GM12878 (cell line): Measurements from ENCODE around the gene NINL. TPM values are rescaled to one million over a fixed set of nuclear protein-coding genes. Genes with fewer than 3 reads are reported as not detected.

Experiments
- ATAC-seq: fragments of 200-7000 bp; cut with Tn5 transposase; 3 replicates; pipeline ENCODE4 v1.9.1; 2020; ENCODE audit warnings: mild to moderate bottlenecking, moderate library complexity
- BruUV-seq: library from RNA; stranded (reverse); fragments of 400-500 nt; replicated peaks from 2 replicates; lab custom pipeline; 2021; lab: Mats Ljungman, UMichigan
- CTCF ChIA-PET: fragments of 300-600 bp; sonication (Branson Sonifier 250); formaldehyde crosslinking; extraction: SDS; loops from one replicate; lab custom pipeline; 2021; ENCODE audit warnings: inconsistent platforms; lab: Yijun Ruan, JAX
- POLR2A ChIA-PET: fragments of 350-600 bp; formaldehyde crosslinking; extraction: SDS; loops from one replicate; lab custom pipeline; 2021; ENCODE audit warnings: inconsistent platforms; lab: Charles Lee
- RAD21 ChIA-PET: fragments of 300-600 bp; sonication (Branson Sonifier 250); formaldehyde crosslinking; loops from one replicate; lab custom pipeline; 2023; ENCODE audit warnings: antibody characterized with exemption; ENCODE audit not compliant: unreplicated experiment; lab: Charles Lee
- SMC1A ChIA-PET: fragments of 300-600 bp; sonication (Branson Sonifier 250); formaldehyde crosslinking; loops from one replicate; lab custom pipeline; 2023; ENCODE audit not compliant: unreplicated experiment, uncharacterized antibody; lab: Charles Lee
- DNase-seq: peaks from one replicate; pipeline ENCODE4 v3.0.0-alpha.2; 2011; ENCODE audit warnings: low read depth, low spot score
- FAIRE-seq: peaks from 3 replicates; lab custom pipeline; 2011; peaks lifted over from hg19 to GRCh38; lab: Jason Lieb, UNC
- H2AFZ ChIP-seq: 2 replicates; pipeline ENCODE4 v1.6.0; 2011; ENCODE audit warnings: low read depth, low read length, control low read depth; ENCODE audit not compliant: control insufficient read depth
- H3K27ac ChIP-seq: 2 replicates; pipeline ENCODE4 v1.5.1; 2011; ENCODE audit warnings: control low read depth; ENCODE audit not compliant: control insufficient read depth, insufficient read depth
- H3K27me3 ChIP-seq, 2 experiments: replicated peaks in 1 of 2; 2 replicates each; pipeline versions ENCODE4 v1.6.0 to v1.6.1; 2011; ENCODE audit warnings: low read length in 1 of 2; ENCODE audit not compliant: control insufficient read depth in 2 of 2, insufficient read depth in 2 of 2
- H3K36me3 ChIP-seq, 2 experiments: 2 replicates each; pipeline ENCODE4 v1.5.1; 2011; ENCODE audit warnings: low read length in 1 of 2; ENCODE audit not compliant: control insufficient read depth in 2 of 2, insufficient read depth in 2 of 2
- H3K4me1 ChIP-seq: 2 replicates; pipeline ENCODE4 v1.6.1; 2011; ENCODE audit warnings: mild to moderate bottlenecking, low read length, moderate library complexity, mixed read lengths; ENCODE audit not compliant: control insufficient read depth, insufficient read depth
- H3K4me2 ChIP-seq: 2 replicates; pipeline ENCODE4 v1.6.0; 2011; ENCODE audit warnings: control low read depth; ENCODE audit not compliant: control insufficient read depth, insufficient read depth
- H3K4me3 ChIP-seq: fragments of 200-600 bp; sonication (generic); 2 replicates; pipeline ENCODE4 v1.5.1; 2016
- H3K79me2 ChIP-seq: 2 replicates; pipeline ENCODE4 v1.6.0; 2011; ENCODE audit warnings: low read length; ENCODE audit not compliant: control insufficient read depth, insufficient read depth
- H3K9ac ChIP-seq: 2 replicates; pipeline ENCODE4 v1.8.0; 2011; ENCODE audit warnings: low read length, control low read depth, mixed read lengths; ENCODE audit not compliant: control insufficient read depth, insufficient read depth
- H3K9me3 ChIP-seq: replicated peaks from 3 replicates; pipeline ENCODE4 v1.5.1; 2011; ENCODE audit warnings: mild to moderate bottlenecking, low read length; ENCODE audit not compliant: control insufficient read depth, insufficient read depth
- H4K20me1 ChIP-seq: 2 replicates; pipeline ENCODE4 v1.6.0; 2011; ENCODE audit not compliant: control insufficient read depth, insufficient read depth
- FOS ChIP-seq: IDR thresholded peaks from 3 replicates; pipeline ENCODE4 v1.6.1; 2011; ENCODE audit warnings: borderline replicate concordance; ENCODE audit not compliant: insufficient read length; ENCODE audit errors: extremely low read depth
- IRF4 ChIP-seq: IDR thresholded peaks from 2 replicates; pipeline ENCODE4 v1.6.1; 2011; ENCODE audit warnings: low read depth, low read length
- KAT2A ChIP-seq: conservative IDR thresholded peaks from 2 replicates; pipeline ENCODE4 v1.6.1; 2011; ENCODE audit warnings: low read depth, low read length; ENCODE audit not compliant: control insufficient read depth
- LARP7 ChIP-seq: fragments of 450-650 bp; IDR thresholded peaks from 2 replicates; pipeline ENCODE4 v1.6.1; 2017; ENCODE audit warnings: mild to moderate bottlenecking
- MYC ChIP-seq: IDR thresholded peaks from 2 replicates; pipeline ENCODE4 v1.6.1; 2011; ENCODE audit warnings: mild to moderate bottlenecking, low read length, moderate library complexity, inconsistent platforms; ENCODE audit not compliant: insufficient read depth, insufficient replicate concordance, insufficient read length, severe bottlenecking
- PAX5 ChIP-seq: IDR thresholded peaks from 2 replicates; pipeline ENCODE4 v1.6.1; 2011; ENCODE audit warnings: low read depth, low read length, borderline replicate concordance
- SMC3 ChIP-seq: IDR thresholded peaks from 2 replicates; pipeline ENCODE4 v1.6.1; 2011; ENCODE audit warnings: low read length, improper control_type of control experiment, borderline replicate concordance
- ZBED1 ChIP-seq: IDR thresholded peaks from 2 replicates; pipeline ENCODE4 v1.6.1; 2016; ENCODE audit warnings: borderline replicate concordance
- WGBS: methylation state at CpG from one replicate; pipeline ENCODE4 v1.1.6; 2016; ENCODE audit warnings: low lambda C conversion rate; ENCODE audit not compliant: insufficient replicate concordance, insufficient coverage; ENCODE audit errors: missing lambda C conversion rate; 5-methylcytosine and 5-hydroxymethylcytosine counted together
- in situ Hi-C: fragments of 300-500 bp; cut with MboI; formaldehyde crosslinking; loops from 9 replicates; pipeline ENCODE4 v1.14.3; 2018; ENCODE audit warnings: mixed read lengths
- intact Hi-C: fragments of 100-400 bp; cut with micrococcal nuclease; formaldehyde crosslinking; loops from one replicate; pipeline ENCODE4 v1.14.2; 2022; ENCODE audit not compliant: unreplicated experiment
- polyA plus RNA-seq, 11 experiments: library from polyadenylated mRNA; depleted of rRNA in 4 of 11; unstranded in 6 of 11; stranded (reverse) in 5 of 11; fragments of >200 nt; fragmentation: Nextera tagmentation in 4 of 11; fragmentation: Illumina TruSeq in 1 of 11; extraction: Ambion mirVana in 4 of 11; extraction: Trizol in 1 of 11; gene quantifications; 1 replicate in 1 of 11; 2 replicates in 10 of 11; pipeline versions ENCODE4 v1.2.1 to v1.2.3, GENCODE V29; 2011 to 2016; ENCODE audit warnings: inconsistent platforms in 2 of 11, missing spikeins in 2 of 11, low read depth in 1 of 11
- total RNA-seq, 4 experiments: library from RNA; depleted of rRNA in 3 of 4; stranded (reverse); fragments of >200 nt in 3 of 4; fragmentation: Illumina TruSeq in 1 of 4; extraction: Trizol in 1 of 4; gene quantifications; 2 replicates each; pipeline versions ENCODE4 v1.2.1 to v1.2.3, GENCODE V29; 2013 to 2021
- TF ChIP-seq, protein P1 (sequence below): fragments of 450-650 bp; conservative IDR thresholded peaks from 2 replicates; pipeline ENCODE4 v1.6.1; 2017; ENCODE audit warnings: mild to moderate bottlenecking, moderate library complexity

NINL gene
- total and polyA plus RNA-seq, 10 of the 15 experiments (the other 5 are each of a cell fraction or from before 2014, with no cell fraction given) = 0.04 to 0.77 (median 0.23) TPM; not detected in 1

DNA sequence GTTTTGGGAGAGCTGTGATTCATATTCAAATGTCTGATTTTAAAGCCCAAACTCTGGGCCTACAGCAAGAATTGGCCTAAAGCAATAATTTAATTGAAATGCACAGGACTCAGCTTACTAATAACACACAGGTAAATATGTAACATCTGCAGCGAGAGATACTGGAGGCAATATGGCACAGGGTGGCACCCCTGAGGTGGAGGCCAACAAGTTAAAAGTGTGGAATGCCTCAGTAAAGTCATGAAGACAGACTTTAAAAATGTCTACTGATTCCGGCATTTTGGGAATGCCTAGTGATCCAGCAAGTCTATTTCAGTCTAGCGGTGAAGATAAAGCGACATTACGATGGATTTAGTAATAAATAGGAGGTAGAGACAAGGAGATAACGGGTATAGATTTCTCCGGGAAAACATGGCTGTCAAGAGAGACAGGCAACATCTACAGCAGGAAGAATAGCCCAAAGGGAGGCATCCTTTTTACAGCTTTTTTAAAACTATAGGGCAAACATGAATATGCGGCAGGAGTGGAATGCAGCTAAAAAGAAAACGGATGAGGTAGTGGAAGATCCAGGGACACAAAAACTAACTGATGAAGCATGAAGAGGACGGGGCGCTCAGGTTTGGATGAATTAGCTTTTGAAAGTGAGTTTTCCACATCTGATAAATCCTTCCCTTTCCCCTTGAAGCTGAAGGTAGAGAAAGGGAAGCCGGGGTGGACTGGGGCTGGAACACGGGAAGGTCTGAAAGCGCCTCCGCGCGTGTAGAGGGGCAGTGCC is 37.3 kb upstream of the NINL start:
- Histone ChIP-seq H2AFZ (peak overlapping the region; percentile 86), H3K9ac (peak overlapping the region; percentile 93)
- BruUV-seq = no TSS peak
- TF ChIP-seq ZBED1 (no peak), IRF4 (no peak), LARP7 (no peak), PAX5 (no peak), SMC3 (no peak), KAT2A (no peak), FOS (no peak), MYC (no peak)
- TF ChIP-seq, protein P1, sequence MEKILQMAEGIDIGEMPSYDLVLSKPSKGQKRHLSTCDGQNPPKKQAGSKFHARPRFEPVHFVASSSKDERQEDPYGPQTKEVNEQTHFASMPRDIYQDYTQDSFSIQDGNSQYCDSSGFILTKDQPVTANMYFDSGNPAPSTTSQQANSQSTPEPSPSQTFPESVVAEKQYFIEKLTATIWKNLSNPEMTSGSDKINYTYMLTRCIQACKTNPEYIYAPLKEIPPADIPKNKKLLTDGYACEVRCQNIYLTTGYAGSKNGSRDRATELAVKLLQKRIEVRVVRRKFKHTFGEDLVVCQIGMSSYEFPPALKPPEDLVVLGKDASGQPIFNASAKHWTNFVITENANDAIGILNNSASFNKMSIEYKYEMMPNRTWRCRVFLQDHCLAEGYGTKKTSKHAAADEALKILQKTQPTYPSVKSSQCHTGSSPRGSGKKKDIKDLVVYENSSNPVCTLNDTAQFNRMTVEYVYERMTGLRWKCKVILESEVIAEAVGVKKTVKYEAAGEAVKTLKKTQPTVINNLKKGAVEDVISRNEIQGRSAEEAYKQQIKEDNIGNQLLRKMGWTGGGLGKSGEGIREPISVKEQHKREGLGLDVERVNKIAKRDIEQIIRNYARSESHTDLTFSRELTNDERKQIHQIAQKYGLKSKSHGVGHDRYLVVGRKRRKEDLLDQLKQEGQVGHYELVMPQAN = no peak
- TF ChIP-seq, all 136 proteins: peak for 0
- Histone ChIP-seq H3K4me1 (peaks cover 3% of the 10 kb centered on the region; the same call in 1 of the 2 replicates), H3K79me2 (peaks cover 20% of the 10 kb centered on the region), H4K20me1 (no peaks in the 10 kb centered on the region), H3K9me3 (no peaks in the 10 kb centered on the region; the same call in 2 of the 3 replicates), H3K4me3 (peak overlapping the region; percentile 86), H3K27me3 (no peaks in the 10 kb centered on the region), H3K36me3 (no peaks in the 10 kb centered on the region), H3K4me2 (peak overlapping the region; percentile 91), H3K27ac (peak overlapping the region; percentile 93)
- WGBS = 37% methylated on average over 17 of the region's 17 CpGs
- RAD21 ChIA-PET = no interaction called here
- ATAC-seq (no peak), DNase-seq (no peak), FAIRE-seq (no peak)
- CTCF ChIA-PET = no interaction called here
- POLR2A ChIA-PET = no interaction called here
- SMC1A ChIA-PET = interaction anchor here (0.9 kb wide), 1 partner anchor 15 kb away, joined by 4 read pairs; no protein-coding TSS in a partner anchor
- intact Hi-C loops (loop anchor here (5.0 to 10.0 kb wide), 2 partner anchors 180 to 308 kb away; no protein-coding TSS in a partner anchor), in situ Hi-C loops (loop anchor here (5.0 to 25.0 kb wide), 3 partner anchors 75 to 540 kb away; partner anchors contain the start of gene ZNF337)
